Daoy (cell line): ENCODE measurements around the gene NR2C2AP. TPM values are rescaled to one million over a fixed set of nuclear protein-coding genes. Genes with fewer than 3 reads are reported as not detected.

ENCODE experiments used
- DNase-seq: peaks from one replicate; pipeline ENCODE4 v3.0.0-alpha.2; 2015; ENCODE audit warnings: low read depth
- total RNA-seq: library from RNA; depleted of rRNA; stranded (reverse); fragments of >200 nt; shearing (Covaris generic); gene quantifications from 2 replicates; pipeline ENCODE4 v1.2.3, GENCODE V29; 2014; rRNA removed

NR2C2AP gene
- total RNA-seq, 1 experiment from 2014 or later: 31.3 TPM

DNA sequence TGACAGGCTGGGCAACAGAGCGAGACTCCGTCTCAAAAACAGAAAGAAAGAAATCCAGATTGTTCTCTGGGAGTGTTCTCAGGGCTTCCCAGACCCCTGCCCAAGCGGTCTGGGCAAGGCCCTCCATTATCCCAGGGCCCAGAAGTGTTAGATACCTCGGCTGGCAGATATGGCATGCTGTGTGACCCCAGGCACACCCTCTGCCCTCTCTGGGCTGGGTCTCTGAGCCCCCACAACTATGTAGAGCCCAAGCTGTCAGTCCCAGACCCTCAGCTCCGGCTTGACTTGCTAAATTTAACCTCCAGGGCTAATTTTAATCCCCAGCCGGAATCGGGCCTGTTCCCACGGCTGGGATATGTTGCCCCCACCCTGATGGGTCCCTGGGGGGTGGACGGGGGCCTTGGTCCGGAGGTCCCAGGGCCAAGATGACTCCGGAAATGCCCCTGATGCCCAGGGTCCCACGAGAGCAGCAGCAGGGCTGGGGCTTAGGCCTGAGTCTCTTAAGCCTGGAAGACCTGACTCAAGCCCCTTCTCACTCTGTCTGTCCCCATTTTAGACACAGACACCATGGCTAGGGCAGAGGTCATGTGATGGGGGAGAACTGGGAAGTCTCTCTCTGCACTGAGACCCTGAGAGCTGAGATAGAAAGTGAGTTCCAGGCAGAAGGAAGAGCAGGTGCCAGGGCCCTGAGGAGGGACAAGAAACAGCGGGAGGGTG is 50.4 kb downstream of the NR2C2AP start:
- no peak for DNase-seq

DNA sequence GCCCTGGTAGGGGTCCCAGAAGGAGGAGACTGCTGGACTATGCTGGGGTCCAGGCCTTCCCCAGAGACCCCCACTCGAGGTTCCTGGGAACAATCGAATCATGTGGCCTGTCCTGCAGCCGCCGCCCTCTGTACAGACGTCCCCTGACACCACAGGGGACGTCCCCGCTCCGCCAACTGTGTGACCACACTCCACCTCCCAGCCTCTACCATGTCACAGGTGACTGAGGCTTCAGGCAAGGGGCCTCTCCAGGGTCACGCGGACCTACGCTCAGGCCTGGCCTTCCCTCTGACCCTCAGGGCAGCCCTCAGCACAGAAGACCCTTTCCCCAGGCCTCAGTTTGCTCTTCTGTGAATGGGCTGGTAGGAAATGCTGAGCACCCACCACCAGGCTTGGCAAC is 51.8 kb downstream of the NR2C2AP start:
- DNase-seq: no peak

Other genes starting within 250 kb of the NR2C2AP start
- gene SUGP2, start 169.9 kb downstream of the NR2C2AP start, total RNA-seq: 31.9 and 33.5 TPM in 2 replicates
- gene ARMC6, start 169.8 kb downstream of the NR2C2AP start, total RNA-seq: 82.6 and 91.8 TPM in 2 replicates
- 1.3 and 6.2 TPM in 2 replicates for gene SLC25A42, start 139.4 kb downstream of the NR2C2AP start, total RNA-seq
- gene TMEM161A, start 64.9 kb downstream of the NR2C2AP start, total RNA-seq: 26.7 and 35.8 TPM in 2 replicates
- 0.06 TPM in 1 of 2 replicates, not detected in the other for gene MEF2B, start 33.2 kb downstream of the NR2C2AP start, total RNA-seq
- 7.8 and 18.7 TPM in 2 replicates for gene BORCS8, start 11.3 kb downstream of the NR2C2AP start, total RNA-seq
- 87.1 and 109 TPM in 2 replicates for gene RFXANK, start 11.2 kb downstream of the NR2C2AP start, total RNA-seq
- gene NCAN, start 8.5 kb upstream of the NR2C2AP start, total RNA-seq: 0.06 TPM in 1 of 2 replicates, not detected in the other
- not detected in 2 replicates for gene TM6SF2, start 69.9 kb upstream of the NR2C2AP start, total RNA-seq
- 20.8 and 44.8 TPM in 2 replicates for gene SUGP1, start 117.1 kb upstream of the NR2C2AP start, total RNA-seq
- 12.8 and 17.5 TPM in 2 replicates for gene MAU2, start 117.4 kb upstream of the NR2C2AP start, total RNA-seq
- gene GATAD2A, start 202.3 kb upstream of the NR2C2AP start, total RNA-seq: 43.9 and 45.6 TPM in 2 replicates